NCI-H2227 treated with DMSO at 0.1 percent for 48 hours (cell line): ENCODE data around the gene ZBTB49.
A peak's percentile ranks its signal among the peaks of the same experiment; 100 is the strongest.
"Not testable (repeated sequence)": the region's sequence is repeated elsewhere in the genome, so short reads cannot be mapped to it uniquely, and the experiment has no call there.

Experiments used
- DNase-seq: peaks from one replicate; lab custom pipeline; 2025; lab: John Stamatoyannopoulos, UW

Gene ZBTB49

GRCh38 chr4:4289941-4290850, at the start of gene ZBTB49, which contains the start of gene LYAR:
ZBTB49 (plus strand) TSS chr4:4290251; CDS start chr4:4299946, 9,695 bp downstream.
LYAR (minus strand) TSS chr4:4290154; CDS start chr4:4283742, 6,412 bp downstream.
- peak; percentile 78 for DNase-seq

GRCh38 chr4:4245172-4245571, 44.9 kb upstream of the ZBTB49 start:
- no peak for DNase-seq

GRCh38 chr4:4247696-4248028, 42.4 kb upstream of the ZBTB49 start:
- no peak for DNase-seq

DNA sequence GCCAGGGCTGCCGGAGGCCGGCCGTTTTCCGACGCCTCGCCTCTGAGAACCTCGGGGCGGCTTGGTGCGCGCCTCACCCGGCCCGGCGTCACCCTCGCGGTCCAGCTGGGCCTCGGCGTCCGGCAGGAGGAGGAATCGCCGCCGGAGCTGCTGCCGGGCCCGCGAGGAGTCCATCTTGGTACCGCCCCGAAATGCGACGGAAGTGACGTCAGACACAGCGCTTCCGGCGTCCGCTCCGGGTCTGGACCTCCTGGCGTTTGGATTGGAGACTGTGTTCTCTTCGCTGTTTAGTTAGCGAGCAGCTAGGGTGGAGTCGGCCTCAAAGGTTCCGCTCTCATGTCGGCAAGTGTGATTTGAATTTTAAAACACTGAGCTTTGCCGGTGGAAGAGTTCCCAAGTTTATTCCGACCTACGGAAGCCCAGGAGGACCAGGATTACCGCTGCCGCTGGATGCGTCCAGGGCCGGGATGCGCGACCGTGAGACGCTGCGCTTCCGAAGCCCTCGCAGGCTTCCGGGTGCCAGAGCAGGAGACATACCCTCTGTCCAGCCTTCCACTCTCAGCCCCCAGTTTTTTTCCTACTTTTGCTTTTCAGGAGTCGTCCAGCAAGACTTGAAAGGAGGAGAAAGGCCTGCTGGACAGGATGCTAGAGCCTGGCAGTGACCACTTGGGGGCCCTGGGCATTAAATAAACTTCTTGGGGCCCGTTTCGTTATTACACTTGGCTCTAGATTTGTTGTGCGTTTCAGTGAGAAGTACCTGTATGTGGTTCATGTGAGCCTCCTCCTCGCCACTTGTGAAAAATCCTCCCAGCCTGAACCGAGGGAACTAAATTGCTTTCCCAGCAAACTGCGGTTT, 41.8 kb upstream of the ZBTB49 start, which contains the start of gene TMEM128:
TMEM128 (minus strand) TSS at position 195 of the 856 bp plus-strand sequence; CDS start at position 174, 21 bp downstream.
- peak; percentile 84 for DNase-seq

- no peak for DNase-seq
Observed at GRCh38 chr4:4248885-4249203, 41.2 kb upstream of the ZBTB49 start.

- DNase-seq, result not testable (repeated sequence)
Observed at GRCh38 chr4:4249342-4249741, 40.7 kb upstream of the ZBTB49 start.

DNA sequence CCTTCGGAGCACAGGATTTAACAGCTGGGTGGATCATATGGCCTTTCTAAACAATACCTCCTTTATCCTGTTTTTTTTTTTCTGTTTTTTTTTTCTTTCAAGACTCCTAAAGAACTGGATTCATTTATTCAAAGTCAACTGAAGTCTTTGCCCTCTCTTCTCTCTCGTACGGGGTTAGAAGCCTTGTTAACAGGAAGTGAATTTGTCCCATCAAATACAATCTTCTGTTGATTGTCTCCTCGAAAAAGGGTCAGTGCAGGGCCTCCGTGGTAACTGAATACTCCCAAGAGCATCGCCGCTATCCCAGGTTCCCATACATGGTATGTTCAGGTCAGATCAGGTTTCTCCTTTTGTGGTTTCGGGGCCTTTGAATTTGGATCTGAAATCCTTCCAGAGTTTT, 40.2 kb upstream of the ZBTB49 start:
- no peak for DNase-seq

DNA sequence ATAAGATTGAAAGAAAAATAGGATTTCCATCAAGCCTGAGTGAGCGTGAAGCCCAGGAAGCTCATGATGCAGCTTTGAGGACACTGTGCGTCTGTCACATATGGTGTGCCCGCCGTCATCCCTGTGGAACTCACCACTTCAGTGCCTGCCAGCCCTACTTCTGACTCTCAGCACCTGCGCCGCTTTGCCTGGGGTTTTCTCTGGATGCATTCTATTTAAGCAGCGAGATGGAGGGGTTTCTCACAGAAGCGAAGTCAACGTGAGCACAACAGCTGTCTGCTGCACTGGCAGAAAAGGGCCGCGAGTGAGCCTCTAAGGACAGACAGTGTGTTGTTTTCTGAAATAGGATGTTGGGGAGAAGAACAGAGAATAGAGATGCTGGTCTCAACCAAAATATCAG, 35.9 kb upstream of the ZBTB49 start:
- DNase-seq, result no peak

DNA sequence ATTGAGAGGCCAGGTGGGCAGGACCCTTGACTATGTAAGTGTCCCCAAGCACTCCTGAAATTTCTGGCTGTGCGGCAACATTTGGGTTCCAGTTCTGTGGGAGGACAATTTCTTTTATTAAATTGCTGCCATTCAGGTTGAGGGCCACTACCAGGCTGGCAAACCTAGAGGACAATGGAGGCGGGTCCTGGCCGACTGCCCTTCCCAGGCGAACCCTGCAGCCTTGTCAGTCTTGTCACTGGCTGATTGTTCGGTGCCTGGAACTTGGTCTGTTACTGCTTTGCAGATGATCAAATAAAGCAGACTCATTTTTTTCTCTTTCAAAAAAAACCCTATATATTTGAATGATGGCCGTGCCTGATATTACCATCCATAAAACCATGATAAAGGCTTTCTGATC, 35.4 kb upstream of the ZBTB49 start:
- DNase-seq, result no peak

GRCh38 chr4:4256799-4257198, 33.3 kb upstream of the ZBTB49 start:
- DNase-seq, result no peak

- DNase-seq, result not testable (repeated sequence)
Observed at GRCh38 chr4:4257705-4258104, 32.3 kb upstream of the ZBTB49 start.

DNA sequence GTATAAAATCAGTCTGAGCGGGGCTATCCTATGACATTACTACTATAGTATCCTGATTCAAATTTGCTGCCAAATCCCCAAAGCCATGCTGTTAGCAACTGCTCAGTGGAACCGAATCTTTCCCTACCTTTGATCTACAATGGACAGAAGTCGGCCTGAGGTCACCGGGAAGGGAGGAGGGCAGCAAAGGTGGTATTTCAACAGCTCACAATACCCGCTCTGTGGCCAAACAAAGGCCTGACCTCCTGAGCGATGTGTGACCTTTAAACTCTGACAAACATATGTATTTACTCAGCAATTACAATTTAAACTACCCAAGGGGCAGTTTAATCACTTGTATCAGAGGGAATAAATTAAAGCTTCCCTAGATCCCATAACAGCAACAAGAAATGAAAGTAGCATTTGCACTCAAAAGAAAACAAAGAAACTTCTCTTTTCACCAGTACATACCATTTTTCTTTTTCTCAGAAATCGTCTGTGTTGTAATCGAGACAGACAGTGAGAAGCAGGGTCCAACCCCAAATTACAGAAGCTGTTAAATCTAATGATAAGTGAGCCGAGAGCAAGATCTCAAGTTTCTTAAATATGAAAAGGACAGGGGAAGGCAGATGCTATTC, 30.5 kb upstream of the ZBTB49 start:
- DNase-seq, result no peak

DNA sequence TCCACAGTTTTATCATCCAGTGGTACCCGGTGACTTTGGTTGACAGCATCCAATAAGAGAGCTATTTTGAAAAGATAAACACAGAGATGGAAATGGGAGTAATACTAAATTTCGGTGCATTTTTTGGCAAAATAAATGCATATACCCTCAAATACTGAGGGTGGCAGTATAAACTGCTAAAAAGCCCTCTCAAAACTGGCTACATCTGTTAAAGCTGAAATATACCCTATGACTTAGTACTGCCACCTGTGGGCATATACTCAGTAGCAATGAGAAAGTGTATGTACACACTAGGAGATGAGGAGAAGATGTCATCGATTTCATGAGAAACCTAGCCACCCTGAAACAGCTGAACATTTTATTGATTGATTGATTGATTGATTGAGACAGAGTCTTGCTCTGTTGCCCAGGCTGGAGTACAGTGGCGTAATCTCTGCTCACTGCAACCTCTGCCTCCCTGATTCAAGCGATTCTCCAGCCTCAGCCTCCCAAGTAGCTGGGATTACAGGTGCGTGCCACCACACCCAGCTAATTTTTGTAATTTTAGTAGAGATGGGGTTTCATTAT, 29.8 kb upstream of the ZBTB49 start:
- DNase-seq, result peak; percentile 49

- no peak for DNase-seq
Observed at GRCh38 chr4:4267981-4268380, 22.1 kb upstream of the ZBTB49 start.

DNA sequence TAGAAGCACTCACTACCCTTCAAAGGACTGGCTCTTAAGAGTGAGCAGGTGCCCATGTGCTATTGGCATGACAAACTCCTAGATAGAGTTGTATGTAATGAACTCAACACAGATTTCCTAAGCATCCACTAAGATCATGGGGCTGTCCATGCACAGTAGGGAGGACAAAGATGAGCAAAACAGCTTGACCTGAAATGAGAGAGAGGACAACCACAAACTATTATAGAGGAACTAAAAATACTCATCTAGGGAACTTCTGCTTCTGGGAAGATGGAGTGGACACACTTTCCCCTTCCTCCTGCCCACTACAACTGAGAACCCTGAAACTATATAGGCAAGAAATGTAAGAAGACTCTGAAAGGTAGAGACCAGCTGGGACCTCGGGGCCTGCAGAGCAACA, 21.3 kb upstream of the ZBTB49 start:
- DNase-seq, result no peak

GRCh38 chr4:4269331-4269731, 20.7 kb upstream of the ZBTB49 start:
- DNase-seq, result no peak

DNA sequence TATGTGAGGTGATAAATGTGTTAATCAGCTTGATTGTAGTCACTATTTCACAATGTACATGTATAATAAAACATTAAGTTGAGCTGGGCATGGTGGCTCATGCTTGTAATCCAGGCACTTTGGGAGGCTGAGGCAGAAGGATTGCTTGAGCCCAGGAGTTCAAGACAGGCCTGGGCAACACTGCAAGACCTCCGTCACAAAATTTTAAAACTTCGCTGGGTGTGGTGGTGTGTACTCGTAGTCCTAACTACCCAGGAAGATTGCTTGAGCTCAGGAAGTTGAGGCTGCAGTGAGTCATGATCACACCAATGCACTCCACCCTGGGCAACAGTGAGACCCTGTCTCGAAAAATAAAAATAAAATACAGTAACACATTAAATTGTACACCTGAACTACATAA, 20.2 kb upstream of the ZBTB49 start:
- DNase-seq, result no peak

GRCh38 chr4:4270529-4270928, 19.5 kb upstream of the ZBTB49 start:
- no peak for DNase-seq

- DNase-seq, result no peak
Observed at GRCh38 chr4:4271912-4272311, 18.1 kb upstream of the ZBTB49 start.

DNA sequence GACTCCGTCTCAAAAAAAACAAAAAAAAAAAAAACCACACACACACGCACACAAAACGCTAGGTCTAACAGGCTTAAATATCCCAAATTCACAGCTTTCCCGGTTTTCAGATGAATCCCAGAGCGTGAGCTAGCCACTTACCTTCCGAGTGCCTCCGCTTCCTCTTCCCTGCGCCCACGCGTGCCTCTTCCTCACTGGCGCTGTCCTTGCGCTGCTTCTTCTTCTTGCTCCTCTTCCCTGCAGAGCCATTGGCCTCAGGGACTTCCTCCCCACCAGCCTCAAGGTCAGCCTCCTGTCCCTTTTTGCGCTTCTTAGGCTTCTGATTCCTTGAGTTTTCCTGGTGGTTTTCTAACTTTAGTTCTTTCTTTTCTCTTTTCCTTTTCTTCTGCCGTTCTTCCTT, 15.8 kb upstream of the ZBTB49 start:
- DNase-seq, result no peak

- DNase-seq, result no peak
Observed at GRCh38 chr4:4277531-4277930, 12.5 kb upstream of the ZBTB49 start.

DNA sequence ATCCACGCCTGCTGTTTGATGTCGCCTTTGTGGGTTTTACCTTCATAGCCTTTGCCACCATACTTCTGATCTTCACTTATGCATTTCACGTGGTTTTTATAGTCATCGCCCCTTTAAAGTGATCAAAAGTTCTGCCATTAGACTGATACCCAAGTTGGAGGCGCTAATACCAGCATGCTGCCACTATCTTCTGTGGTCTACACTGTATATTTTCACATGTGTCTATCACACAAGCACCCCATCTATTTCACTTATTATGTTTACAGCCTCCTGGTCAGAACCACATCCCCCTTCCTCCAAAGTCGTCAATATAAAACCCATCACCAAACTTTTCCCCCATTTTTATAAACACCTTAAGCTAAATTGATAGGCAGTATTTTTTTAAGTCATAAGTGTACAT, 8.3 kb upstream of the ZBTB49 start:
- DNase-seq, result no peak
